ENCODE results near the gene MDFIC2. TPM values are rescaled to one million over a fixed set of nuclear protein-coding genes. Genes with fewer than 3 reads are reported as not detected.

The MDFIC2 gene
- total and polyA plus RNA-seq, 2 donors (not counting 3 experiments of a cell fraction or from before 2014, with no cell fraction given): not detected

GRCh38 chr3:70308760-70309159, 3.7 kb downstream of the MDFIC2 start:
- dilution Hi-C loops (cut with MboI; ENCODE audit: extremely low pct_ligation_motif_present, low sequenced_read_pairs) (no loop called here), intact Hi-C loops (cut with micrococcal nuclease) (no loop called here)
- no peaks in the 10 kb centered on the region for H3K9me1 ChIP-seq (replicated peaks; ENCODE audit: control insufficient read depth, extremely low read depth, insufficient read depth, low read length)
- no peaks in the 10 kb centered on the region for H3K4me1 ChIP-seq (ENCODE audit: control insufficient read depth, extremely low read depth, insufficient read depth, low read length)
- H2AFZ ChIP-seq (ENCODE audit: low read depth, low read length): no peak overlapping the region
- no peak overlapping the region for H3K9ac ChIP-seq (replicated peaks; ENCODE audit: extremely low read depth, insufficient read depth, low read length)
- ChIA-PET POLR2A (no interaction called here), CTCF (interaction anchor here (0.8 to 1.4 kb wide), 3 partner anchors 46 to 188 kb away, joined by 3 to 4 read pairs (median 4); no protein-coding TSS in a partner anchor)
- FAIRE-seq (no peak), DNase-seq (ENCODE audit: low read depth, low spot score) (peak; percentile 11)
- no peaks in the 10 kb centered on the region for H3K9me3 ChIP-seq (replicated peaks; ENCODE audit: control insufficient read depth, insufficient read depth, low read length)
- H3K27ac ChIP-seq (ENCODE audit: insufficient read depth, low read depth, low read length): no peak overlapping the region
- H3K36me3 ChIP-seq (ENCODE audit: control insufficient read depth in 2 of 2, extremely low read depth in 1 of 2, insufficient read depth in 2 of 2, low read length in 2 of 2): no peaks in the 10 kb centered on the region
- TF ChIP-seq GATA2 (IDR thresholded peaks at IDR 0.05; ENCODE audit: insufficient read depth, insufficient read length, low read depth, low read length) (no peak), JUN (IDR thresholded peaks at IDR 0.05; ENCODE audit: borderline replicate concordance, insufficient read depth, insufficient read length, low read depth) (no peak), POLR2AphosphoS5 (IDR thresholded peaks at IDR 0.05; ENCODE audit: insufficient read depth, low read depth, low read length) (no peak), EZH2 (IDR thresholded peaks at IDR 0.05; ENCODE audit: borderline replicate concordance, low read depth, low read length, severe bottlenecking) (no peak), MYC (IDR thresholded peaks at IDR 0.05; ENCODE audit: low read depth, low read length) (no peak), MAX (IDR thresholded peaks at IDR 0.05; ENCODE audit: insufficient read depth, insufficient read length) (no peak), FOS (IDR thresholded peaks at IDR 0.05; ENCODE audit: borderline replicate concordance, insufficient read depth, low read length) (no peak), POLR2A (IDR thresholded peaks at IDR 0.05; ENCODE audit: low read depth, low read length) (no peak), CTCF (IDR thresholded peaks at IDR 0.05; ENCODE audit: extremely low read depth in 1 of 2, insufficient read depth in 1 of 2, low read depth in 1 of 2, low read length in 2 of 2) (no peak)
- H3K4me3 ChIP-seq (replicated peaks in 1 of 3; ENCODE audit: insufficient read depth in 1 of 3, low read depth in 1 of 3, low read length in 3 of 3): no peak overlapping the region
- BruUV-seq (replicated peaks): no TSS peak
- no peak overlapping the region for H3K4me2 ChIP-seq (ENCODE audit: insufficient read depth, low read length)
- no peaks in the 10 kb centered on the region for H3K27me3 ChIP-seq (ENCODE audit: control insufficient read depth in 2 of 2, insufficient read depth in 2 of 2, low read length in 2 of 2)
- H4K20me1 ChIP-seq (replicated peaks; ENCODE audit: control insufficient read depth, extremely low read depth, insufficient read depth, low read length): no peaks in the 10 kb centered on the region
- no peaks in the 10 kb centered on the region for H3K79me2 ChIP-seq (ENCODE audit: control insufficient read depth, insufficient read depth, low read length)
